IPS-18a (cell line): ENCODE data around the gene PLXNA4.

ENCODE experiments used
- H3K27ac ChIP-seq: one replicate; pipeline ENCODE4 v1.5.1; 2013; ENCODE audit warnings: low read length
- H3K27me3 ChIP-seq: one replicate; pipeline ENCODE4 v1.6.1; 2013; ENCODE audit warnings: mild to moderate bottlenecking, low read length; ENCODE audit not compliant: control insufficient read depth, insufficient read depth
- H3K36me3 ChIP-seq: one replicate; pipeline ENCODE4 v1.6.1; 2013; ENCODE audit warnings: low read depth, low read length; ENCODE audit not compliant: control insufficient read depth
- H3K4me1 ChIP-seq: one replicate; pipeline ENCODE4 v1.6.1; 2013; ENCODE audit warnings: low read depth, low read length; ENCODE audit not compliant: control insufficient read depth
- H3K4me3 ChIP-seq: one replicate; pipeline ENCODE4 v1.5.1; 2013; ENCODE audit warnings: low read length
- H3K9ac ChIP-seq: one replicate; pipeline ENCODE4 v1.6.1; 2013; ENCODE audit warnings: mild to moderate bottlenecking, low read length, moderate library complexity
- H3K9me3 ChIP-seq: one replicate; pipeline ENCODE4 v1.6.1; 2013; ENCODE audit warnings: low read depth, low read length; ENCODE audit not compliant: control insufficient read depth

The PLXNA4 gene, protein sequence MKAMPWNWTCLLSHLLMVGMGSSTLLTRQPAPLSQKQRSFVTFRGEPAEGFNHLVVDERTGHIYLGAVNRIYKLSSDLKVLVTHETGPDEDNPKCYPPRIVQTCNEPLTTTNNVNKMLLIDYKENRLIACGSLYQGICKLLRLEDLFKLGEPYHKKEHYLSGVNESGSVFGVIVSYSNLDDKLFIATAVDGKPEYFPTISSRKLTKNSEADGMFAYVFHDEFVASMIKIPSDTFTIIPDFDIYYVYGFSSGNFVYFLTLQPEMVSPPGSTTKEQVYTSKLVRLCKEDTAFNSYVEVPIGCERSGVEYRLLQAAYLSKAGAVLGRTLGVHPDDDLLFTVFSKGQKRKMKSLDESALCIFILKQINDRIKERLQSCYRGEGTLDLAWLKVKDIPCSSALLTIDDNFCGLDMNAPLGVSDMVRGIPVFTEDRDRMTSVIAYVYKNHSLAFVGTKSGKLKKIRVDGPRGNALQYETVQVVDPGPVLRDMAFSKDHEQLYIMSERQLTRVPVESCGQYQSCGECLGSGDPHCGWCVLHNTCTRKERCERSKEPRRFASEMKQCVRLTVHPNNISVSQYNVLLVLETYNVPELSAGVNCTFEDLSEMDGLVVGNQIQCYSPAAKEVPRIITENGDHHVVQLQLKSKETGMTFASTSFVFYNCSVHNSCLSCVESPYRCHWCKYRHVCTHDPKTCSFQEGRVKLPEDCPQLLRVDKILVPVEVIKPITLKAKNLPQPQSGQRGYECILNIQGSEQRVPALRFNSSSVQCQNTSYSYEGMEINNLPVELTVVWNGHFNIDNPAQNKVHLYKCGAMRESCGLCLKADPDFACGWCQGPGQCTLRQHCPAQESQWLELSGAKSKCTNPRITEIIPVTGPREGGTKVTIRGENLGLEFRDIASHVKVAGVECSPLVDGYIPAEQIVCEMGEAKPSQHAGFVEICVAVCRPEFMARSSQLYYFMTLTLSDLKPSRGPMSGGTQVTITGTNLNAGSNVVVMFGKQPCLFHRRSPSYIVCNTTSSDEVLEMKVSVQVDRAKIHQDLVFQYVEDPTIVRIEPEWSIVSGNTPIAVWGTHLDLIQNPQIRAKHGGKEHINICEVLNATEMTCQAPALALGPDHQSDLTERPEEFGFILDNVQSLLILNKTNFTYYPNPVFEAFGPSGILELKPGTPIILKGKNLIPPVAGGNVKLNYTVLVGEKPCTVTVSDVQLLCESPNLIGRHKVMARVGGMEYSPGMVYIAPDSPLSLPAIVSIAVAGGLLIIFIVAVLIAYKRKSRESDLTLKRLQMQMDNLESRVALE (N-terminal part only)

DNA sequence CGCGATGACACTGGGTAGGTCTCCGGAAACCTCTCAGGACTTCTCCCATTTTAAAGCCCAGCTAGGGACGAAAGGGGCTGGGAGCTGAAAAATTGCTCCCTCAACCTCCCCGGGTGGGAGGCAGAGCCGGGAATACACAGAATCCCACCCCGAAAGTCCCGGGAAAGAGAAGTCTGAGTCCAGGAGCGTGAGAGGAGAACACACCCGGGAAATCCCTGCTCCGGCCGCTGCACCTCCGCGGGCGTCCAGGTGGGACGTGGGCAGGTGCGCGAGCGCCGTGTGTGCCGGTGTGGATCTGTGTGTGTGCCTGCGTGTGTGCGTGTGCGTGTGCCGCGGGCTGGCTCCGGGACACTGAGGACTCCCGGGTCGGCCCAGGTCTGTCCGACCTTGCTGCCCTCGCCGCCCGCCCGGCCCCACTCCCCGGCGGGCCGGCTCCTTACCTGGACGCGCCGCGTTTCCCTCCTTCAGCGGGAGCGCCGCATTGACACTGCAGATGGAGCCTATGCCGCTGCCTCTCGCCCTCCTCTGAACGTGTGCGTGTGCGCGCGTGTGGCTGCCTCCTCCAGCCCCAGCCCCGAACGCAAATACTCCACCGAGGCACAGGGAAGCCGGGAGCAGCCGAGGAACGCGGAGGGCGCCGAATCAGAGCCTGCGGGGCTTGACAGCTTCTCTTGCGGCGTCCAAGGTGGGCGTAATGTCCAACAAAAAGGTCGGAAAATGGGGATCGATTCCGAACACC is at the start of gene PLXNA4:
TSS of gene PLXNA4 (minus strand) at position 489 of the 739 bp plus-strand sequence. CDS start 67,777 bp downstream, outside the sequence.
- H3K4me3 ChIP-seq: peak within 1 kb of the TSS; percentile 55
- peaks cover 39% of the 10 kb centered on the region for H3K4me1 ChIP-seq
- H3K27me3 ChIP-seq: peaks cover 81% of the 10 kb centered on the region
- H3K9me3 ChIP-seq: no peaks in the 10 kb centered on the region
- no peak within 1 kb of the TSS for H3K27ac ChIP-seq
- no peaks in the 10 kb centered on the region for H3K36me3 ChIP-seq
- no peak within 1 kb of the TSS for H3K9ac ChIP-seq

DNA sequence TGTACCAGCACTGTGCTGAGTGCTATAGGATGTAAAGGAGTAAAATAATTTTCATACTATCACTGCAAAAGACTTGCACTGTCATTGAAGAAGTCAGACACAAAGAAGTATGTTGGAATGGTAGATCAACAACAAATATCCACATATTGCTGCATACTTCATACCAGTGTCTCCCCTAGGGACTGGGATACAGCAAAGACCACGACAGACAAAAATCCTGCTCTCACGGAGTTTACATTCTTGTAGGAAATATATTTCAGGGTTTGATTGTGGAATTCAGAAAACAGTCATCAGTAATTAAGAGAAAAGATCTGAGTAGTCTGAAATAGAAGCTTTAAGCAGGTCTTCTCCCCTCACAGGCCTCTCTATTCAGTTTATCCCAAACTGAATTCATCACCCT is 49.4 kb upstream of the PLXNA4 start:
- no peaks in the 10 kb centered on the region for H3K4me1 ChIP-seq

DNA sequence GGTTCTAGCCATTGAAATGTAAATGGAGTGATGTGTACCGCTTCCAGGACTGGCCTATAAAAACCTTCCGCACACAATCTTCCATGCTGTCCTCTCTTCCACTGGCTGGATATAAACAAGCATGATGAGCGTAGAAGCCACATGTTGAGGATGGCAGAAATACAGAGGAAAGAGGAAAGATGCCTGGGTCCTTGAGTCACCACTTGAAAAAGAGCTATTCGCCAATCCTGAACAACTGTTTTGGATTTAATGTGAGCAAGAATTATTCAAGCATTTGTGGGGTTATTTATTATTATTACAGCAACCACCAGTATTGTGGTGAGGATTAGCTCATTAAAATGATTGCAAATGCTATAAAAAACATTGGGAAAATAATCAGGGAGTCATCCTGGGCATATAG is 45.8 kb upstream of the PLXNA4 start:
- no peak overlapping the region for H3K4me3 ChIP-seq
- no peaks in the 10 kb centered on the region for H3K9me3 ChIP-seq
- no peaks in the 10 kb centered on the region for H3K27me3 ChIP-seq
- no peaks in the 10 kb centered on the region for H3K36me3 ChIP-seq
- no peak overlapping the region for H3K9ac ChIP-seq
- peaks cover 4% of the 10 kb centered on the region for H3K4me1 ChIP-seq
- H3K27ac ChIP-seq: no peak overlapping the region

More for the DNA sequence above, 49.4 kb upstream of the PLXNA4 start:
- no peaks in the 10 kb centered on the region for H3K27me3 ChIP-seq
- no peak overlapping the region for H3K4me3 ChIP-seq
- no peaks in the 10 kb centered on the region for H3K9me3 ChIP-seq
- no peak overlapping the region for H3K27ac ChIP-seq
- no peak overlapping the region for H3K9ac ChIP-seq
- H3K36me3 ChIP-seq: no peaks in the 10 kb centered on the region

DNA sequence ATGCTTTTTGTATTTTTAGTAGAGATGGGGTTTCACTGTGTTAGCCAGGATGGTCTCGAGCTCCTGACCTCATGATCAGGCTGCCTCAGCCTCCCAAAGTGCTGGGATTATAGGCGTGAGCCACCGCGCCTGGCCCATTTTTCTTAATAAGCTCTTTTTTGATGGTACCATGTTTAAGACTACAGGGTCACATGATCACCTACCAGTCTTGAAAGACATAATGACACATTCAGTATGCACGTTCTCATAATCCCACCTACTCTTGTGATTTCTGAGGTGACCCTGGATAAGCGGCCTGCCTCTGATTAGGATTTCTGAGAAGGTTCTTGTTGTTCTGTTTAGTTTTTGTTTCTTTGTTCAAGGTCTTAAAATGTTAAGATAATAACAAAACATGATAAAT is 43.7 kb upstream of the PLXNA4 start:
- Histone ChIP-seq H3K27me3 (peaks cover 11% of the 10 kb centered on the region), H3K27ac (no peak overlapping the region), H3K9ac (no peak overlapping the region), H3K4me3 (no peak overlapping the region), H3K36me3 (no peaks in the 10 kb centered on the region), H3K9me3 (no peaks in the 10 kb centered on the region), H3K4me1 (peaks cover 4% of the 10 kb centered on the region)

DNA sequence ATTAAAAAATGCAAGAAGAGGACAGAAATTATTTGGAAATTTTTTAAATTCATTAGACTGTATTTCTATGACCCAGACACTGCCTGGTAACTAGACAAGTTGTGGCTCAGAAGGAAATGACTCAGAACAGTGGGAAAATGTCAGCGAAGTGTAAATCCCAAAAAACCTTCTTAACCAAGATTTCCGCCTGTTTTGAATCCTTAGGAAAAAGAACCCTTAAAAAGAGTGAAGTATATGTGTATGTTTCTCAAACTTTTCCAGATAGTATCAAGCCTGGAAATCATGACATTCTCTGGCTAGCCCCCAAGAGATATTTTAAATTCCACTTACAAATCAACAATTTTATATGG is 42.7 kb upstream of the PLXNA4 start:
- no peaks in the 10 kb centered on the region for H3K36me3 ChIP-seq
- no peak overlapping the region for H3K27ac ChIP-seq
- H3K27me3 ChIP-seq: peaks cover 11% of the 10 kb centered on the region
- H3K9ac ChIP-seq: no peak overlapping the region
- peaks cover 10% of the 10 kb centered on the region for H3K4me1 ChIP-seq
- H3K4me3 ChIP-seq: no peak overlapping the region
- H3K9me3 ChIP-seq: no peaks in the 10 kb centered on the region

DNA sequence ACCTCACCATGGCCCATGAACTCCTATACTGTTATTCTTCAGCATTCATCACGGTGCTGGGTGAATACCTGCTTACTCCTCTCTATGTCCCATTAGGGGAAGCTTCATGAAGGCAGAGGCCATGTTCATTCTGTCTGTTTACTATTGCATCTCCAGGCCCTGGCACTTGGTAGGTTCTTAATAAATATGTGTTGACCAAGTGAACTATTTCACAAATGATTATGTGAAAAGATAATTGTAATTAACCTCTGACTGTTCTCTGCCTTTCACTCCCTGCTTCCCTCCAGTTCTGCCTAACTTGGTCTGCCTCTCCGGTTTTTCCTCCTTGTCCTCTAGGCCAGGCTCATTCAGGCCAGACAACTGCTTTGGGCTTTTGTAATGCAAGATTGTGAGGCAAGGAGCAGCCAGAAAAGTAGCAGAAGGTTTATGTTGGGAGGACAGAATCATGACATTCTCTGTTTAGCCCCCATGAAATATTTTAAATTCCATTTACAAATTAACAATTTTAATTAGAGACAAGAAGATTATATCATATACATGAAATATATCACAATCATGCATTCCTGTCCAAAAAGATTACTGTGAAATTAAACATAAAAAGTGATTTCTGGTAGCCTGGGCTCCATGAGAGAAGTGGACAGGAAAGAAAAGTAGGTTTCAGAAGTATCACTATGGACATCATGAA is 42.1 kb upstream of the PLXNA4 start:
- H3K4me1 ChIP-seq: peaks cover 10% of the 10 kb centered on the region
- H3K27ac ChIP-seq: no peak overlapping the region
- no peaks in the 10 kb centered on the region for H3K9me3 ChIP-seq
- no peaks in the 10 kb centered on the region for H3K36me3 ChIP-seq
- peaks cover 11% of the 10 kb centered on the region for H3K27me3 ChIP-seq
- H3K4me3 ChIP-seq: no peak overlapping the region
- H3K9ac ChIP-seq: no peak overlapping the region

DNA sequence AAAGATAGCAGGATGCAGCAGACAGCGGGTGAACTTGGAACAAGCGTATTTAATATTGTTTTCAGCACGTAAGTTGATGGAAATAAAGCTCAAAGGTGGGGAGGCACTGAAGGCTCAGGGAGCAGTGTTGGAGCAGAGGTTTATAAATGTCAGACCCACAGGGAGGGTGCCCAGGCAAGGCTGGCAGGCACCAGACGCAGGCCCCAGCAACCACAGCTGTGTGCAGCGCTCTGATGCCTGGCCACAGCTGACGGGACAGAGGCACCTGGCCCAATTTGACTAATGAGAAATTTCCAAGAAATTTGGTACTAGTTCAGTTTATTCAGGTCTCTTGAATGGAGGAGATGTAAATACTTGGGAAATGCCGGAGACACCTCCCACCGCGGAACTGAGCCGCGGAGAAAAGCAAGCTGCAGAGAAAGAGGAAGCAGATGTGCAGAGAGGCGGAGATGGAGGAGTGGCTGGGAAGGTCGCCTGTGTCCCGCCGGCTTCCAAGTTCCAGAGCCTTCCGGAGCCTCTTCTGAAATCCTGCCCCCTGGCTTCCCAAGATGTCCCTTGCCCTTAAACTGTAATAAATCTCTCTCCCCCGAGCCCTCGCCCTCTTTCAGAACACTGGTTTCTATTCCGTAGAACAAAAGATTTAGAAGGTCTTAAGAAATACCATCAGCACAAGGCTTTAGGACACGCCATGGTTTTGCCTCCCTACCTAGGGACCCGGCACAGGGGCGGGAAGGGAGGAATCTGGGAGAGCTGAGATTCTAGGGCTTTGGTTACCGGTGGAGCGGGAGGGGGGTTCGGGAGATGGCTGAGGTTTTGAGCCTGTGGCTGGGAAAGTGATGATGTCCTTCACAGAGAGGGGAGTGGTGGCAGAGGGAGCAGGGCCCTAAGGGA is 38.4 kb upstream of the PLXNA4 start:
- Histone ChIP-seq H3K9me3 (no peaks in the 10 kb centered on the region), H3K27ac (no peak overlapping the region), H3K4me1 (peaks cover 10% of the 10 kb centered on the region), H3K9ac (no peak overlapping the region), H3K27me3 (peaks cover 11% of the 10 kb centered on the region), H3K36me3 (no peaks in the 10 kb centered on the region), H3K4me3 (peak overlapping the region; percentile 53)

DNA sequence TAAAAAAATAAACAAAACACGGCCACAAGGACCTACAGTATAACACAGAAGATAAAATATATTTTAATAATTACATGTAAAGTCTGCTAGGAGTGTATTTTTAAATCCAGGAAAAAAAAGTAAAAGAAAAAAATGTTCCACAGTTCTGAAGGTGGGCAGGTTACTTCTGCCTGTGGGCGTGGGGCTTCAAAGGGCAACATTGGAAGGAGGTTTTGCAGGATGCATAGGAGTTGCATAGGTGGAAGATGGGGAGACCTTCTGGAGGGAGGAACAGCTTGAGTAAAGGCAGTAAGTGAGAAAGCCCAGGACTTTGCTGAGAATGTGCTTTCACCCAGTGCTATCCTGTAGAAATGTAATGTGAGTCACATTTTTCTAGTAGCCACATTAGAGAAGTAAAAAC is 37.5 kb upstream of the PLXNA4 start:
- Histone ChIP-seq H3K27ac (no peak overlapping the region), H3K9ac (no peak overlapping the region), H3K9me3 (no peaks in the 10 kb centered on the region), H3K27me3 (peaks cover 11% of the 10 kb centered on the region), H3K4me3 (no peak overlapping the region), H3K4me1 (peaks cover 8% of the 10 kb centered on the region), H3K36me3 (no peaks in the 10 kb centered on the region)

DNA sequence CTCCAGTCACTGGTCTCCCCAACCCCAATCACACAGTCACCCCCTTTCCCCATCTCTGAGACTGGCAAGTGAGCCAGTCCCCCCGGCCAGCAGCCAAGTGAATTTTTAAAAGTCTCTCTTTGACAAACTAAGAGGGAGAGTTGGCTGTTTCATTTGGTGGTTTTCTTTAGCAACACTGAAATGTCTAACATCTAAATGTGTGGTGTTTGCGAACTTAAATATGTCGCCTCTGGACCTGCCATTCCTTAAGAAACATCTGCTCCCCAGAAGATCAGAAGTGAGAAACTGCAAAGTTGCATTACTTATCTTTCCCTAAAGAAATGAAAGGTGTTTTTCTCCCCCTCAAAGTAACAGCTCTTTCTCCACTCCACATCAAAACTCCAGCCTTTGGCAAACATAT is 34.7 kb upstream of the PLXNA4 start:
- Histone ChIP-seq H3K27ac (no peak overlapping the region), H3K9ac (no peak overlapping the region), H3K9me3 (no peaks in the 10 kb centered on the region), H3K36me3 (no peaks in the 10 kb centered on the region), H3K4me3 (no peak overlapping the region), H3K4me1 (peaks cover 6% of the 10 kb centered on the region), H3K27me3 (peaks cover 8% of the 10 kb centered on the region)
